Measurements from ENCODE around the gene LDLRAD2.
"Not testable (repeated sequence)": the region's sequence is repeated elsewhere in the genome, so short reads cannot be mapped to it uniquely, and the experiment has no call there.

DNA sequence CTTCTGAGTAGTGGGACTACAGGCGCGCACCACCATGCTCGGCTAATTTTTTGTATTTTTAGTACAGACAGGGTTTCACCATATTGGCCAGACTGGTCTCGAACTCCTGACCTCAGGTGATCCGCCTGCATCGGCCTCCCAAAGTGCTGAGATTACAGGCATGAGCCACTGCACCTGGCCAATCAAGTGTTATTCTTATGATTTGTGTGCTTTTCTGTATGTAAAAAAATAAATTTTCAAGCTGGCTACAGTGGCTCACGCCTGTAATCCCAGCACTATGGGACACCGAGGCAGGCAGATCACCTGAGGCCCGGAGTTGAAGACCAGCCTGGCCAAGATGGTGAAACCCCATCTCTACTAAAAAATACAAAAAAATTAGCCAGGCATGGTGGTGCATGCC, 41.5 kb upstream of the LDLRAD2 start:
- not testable (repeated sequence) for TF ChIP-seq MYC (IDR thresholded peaks at IDR 0.05; ENCODE audit: insufficient read depth, insufficient read length, insufficient replicate concordance, low read length, severe bottlenecking); ELK1 (IDR thresholded peaks at IDR 0.05; ENCODE audit: low read depth, low read length); EZH2 (IDR thresholded peaks at IDR 0.05; ENCODE audit: borderline replicate concordance, control insufficient read depth, low read depth, low read length); SRF (IDR thresholded peaks at IDR 0.05; ENCODE audit: low read depth in 2 of 2, low read length in 2 of 2)

All from GM12878 (cell line).